HepG2 (cell line): Measurements from ENCODE around the gene PARP1. TPM values are rescaled to one million over a fixed set of nuclear protein-coding genes. Genes with fewer than 3 reads are reported as not detected.

Experiments used
- ATAC-seq: fragments of 200-7000 bp; cut with Tn5 transposase; 3 replicates; pipeline ENCODE4 v1.9.1; 2020; ENCODE audit warnings: mild to moderate bottlenecking, moderate library complexity
- BruUV-seq: library from RNA; stranded (reverse); fragments of 400-500 nt; replicated peaks from 2 replicates; lab custom pipeline; 2021; lab: Mats Ljungman, UMichigan
- CTCF ChIA-PET: fragments of 300-600 bp; formaldehyde crosslinking; extraction: SDS; loops from one replicate; lab custom pipeline; 2021; ENCODE audit warnings: low total read pairs, inconsistent platforms, low intra/inter-chr PET ratio; lab: Yijun Ruan, JAX
- POLR2A ChIA-PET: fragments of 350-600 bp; sonication (Branson Sonifier 250); formaldehyde crosslinking; loops from one replicate; lab custom pipeline; 2020; ENCODE audit warnings: antibody characterized with exemption, inconsistent platforms; lab: Yijun Ruan, JAX
- DNase-seq: peaks from one replicate; pipeline ENCODE4 v3.0.0-alpha.2; 2015; ENCODE audit warnings: low spot score
- FAIRE-seq: peaks from 3 replicates; lab custom pipeline; 2011; peaks lifted over from hg19 to GRCh38; lab: Jason Lieb, UNC
- H2AFZ ChIP-seq: one replicate; pipeline ENCODE4 v1.6.1; 2011; ENCODE audit warnings: low read length, inconsistent platforms
- H3K27ac ChIP-seq: fragments of 300-600 bp; 3 replicates; pipeline ENCODE4 v1.8.0; 2011; ENCODE audit warnings: mixed run types, mild to moderate bottlenecking, mixed read lengths, low read length, inconsistent platforms; ENCODE audit not compliant: insufficient read depth; ENCODE audit errors: extremely low read length
- H3K27me3 ChIP-seq, 2 experiments: fragments of 200-600 bp in 1 of 2; 2 replicates in 1 of 2; 3 replicates in 1 of 2; pipeline versions ENCODE4 v1.6.0 to v1.8.0; 2011; ENCODE audit warnings: low read length in 2 of 2, mild to moderate bottlenecking in 2 of 2, moderate library complexity in 2 of 2, inconsistent platforms in 1 of 2; ENCODE audit not compliant: insufficient read depth in 2 of 2, control insufficient read depth in 1 of 2
- H3K36me3 ChIP-seq, 2 experiments: fragments of 200-600 bp in 1 of 2; replicated peaks in 1 of 2; 2 replicates in 1 of 2; 3 replicates in 1 of 2; pipeline versions ENCODE4 v1.5.1 to v1.8.0; 2011; ENCODE audit warnings: low read length in 2 of 2, inconsistent platforms in 1 of 2; ENCODE audit not compliant: insufficient read depth in 2 of 2, control insufficient read depth in 1 of 2
- H3K4me1 ChIP-seq: 2 replicates; pipeline ENCODE4 v1.5.1; 2012; ENCODE audit warnings: low read length, inconsistent platforms; ENCODE audit not compliant: insufficient read depth
- H3K4me2 ChIP-seq: 2 replicates; pipeline ENCODE4 v1.6.0; 2011; ENCODE audit warnings: low read depth, low read length, inconsistent platforms
- H3K4me3 ChIP-seq, 3 experiments: fragments of 200-600 bp in 1 of 3; sonication (generic), shearing (Covaris generic) in 1 of 3; replicated peaks in 1 of 3; 2 replicates each; pipeline ENCODE4 v1.5.1; 2011 to 2016; ENCODE audit warnings: low read length in 3 of 3, inconsistent platforms in 2 of 3, low read depth in 2 of 3, mild to moderate bottlenecking in 2 of 3, control low read depth in 1 of 3, mixed read lengths in 1 of 3; ENCODE audit not compliant: insufficient read depth in 1 of 3
- H3K79me2 ChIP-seq: one replicate; pipeline ENCODE4 v1.6.1; 2011; ENCODE audit warnings: low read length, inconsistent platforms; ENCODE audit not compliant: insufficient read depth
- H3K9ac ChIP-seq: 2 replicates; pipeline ENCODE4 v1.6.0; 2011; ENCODE audit warnings: mild to moderate bottlenecking, low read depth, low read length, inconsistent platforms; ENCODE audit not compliant: insufficient read depth
- H3K9me3 ChIP-seq: 2 replicates; pipeline ENCODE4 v1.5.1; 2012; ENCODE audit warnings: mild to moderate bottlenecking, low read length
- H4K20me1 ChIP-seq: 2 replicates; pipeline ENCODE4 v1.6.0; 2011; ENCODE audit warnings: inconsistent platforms, mild to moderate bottlenecking, low read length, moderate library complexity; ENCODE audit not compliant: insufficient read depth
- DBP ChIP-seq: sonication (generic); formaldehyde crosslinking; IDR thresholded peaks from 2 replicates; pipeline ENCODE4 v1.4.0; 2020; ENCODE audit warnings: missing genetic modification reagents; ENCODE audit errors: not compliant biosample characterization
- EP300 ChIP-seq, 3 experiments: sonication (generic) in 1 of 3; formaldehyde crosslinking in 1 of 3; IDR thresholded peaks; 2 replicates each; pipeline versions ENCODE4 v1.5.1 to v1.6.1; 2011 to 2020; ENCODE audit warnings: low read depth in 2 of 3, low read length in 2 of 3, borderline replicate concordance in 1 of 3, improper control_type of control experiment in 1 of 3, mild to moderate bottlenecking in 1 of 3, missing genetic modification reagents in 1 of 3, moderate library complexity in 1 of 3
- HNF4A ChIP-seq: sonication (generic); formaldehyde crosslinking; IDR thresholded peaks from 2 replicates; pipeline ENCODE4 v1.4.0; 2020; ENCODE audit warnings: missing genetic modification reagents
- MLLT10 ChIP-seq: sonication (generic); formaldehyde crosslinking; IDR thresholded peaks from 2 replicates; pipeline ENCODE4 v1.4.0; 2020; ENCODE audit warnings: missing genetic modification reagents
- POGZ ChIP-seq: sonication (generic); formaldehyde crosslinking; IDR thresholded peaks from 2 replicates; pipeline ENCODE4 v1.4.0; 2020; ENCODE audit warnings: mild to moderate bottlenecking, missing genetic modification reagents
- PRDM4 ChIP-seq: sonication (generic); formaldehyde crosslinking; IDR thresholded peaks from 2 replicates; pipeline ENCODE4 v1.9.0; 2021; ENCODE audit warnings: missing genetic modification reagents, borderline replicate concordance
- RFX1 ChIP-seq: fragments of 450-650 bp; IDR thresholded peaks from 2 replicates; pipeline ENCODE4 v1.6.1; 2017
- TIGD3 ChIP-seq: sonication (generic); formaldehyde crosslinking; IDR thresholded peaks from 2 replicates; pipeline ENCODE4 v1.5.1; 2020; ENCODE audit warnings: mild to moderate bottlenecking, missing genetic modification reagents, borderline replicate concordance
- TRIM24 ChIP-seq: sonication (generic); formaldehyde crosslinking; IDR thresholded peaks from 2 replicates; pipeline ENCODE4 v1.8.0; 2022; ENCODE audit warnings: mild to moderate bottlenecking, missing genetic modification reagents
- ZFP1 ChIP-seq: IDR thresholded peaks from 2 replicates; pipeline ENCODE4 v1.6.1; 2016
- ZFP36L1 ChIP-seq: sonication (generic); formaldehyde crosslinking; IDR thresholded peaks from 2 replicates; pipeline ENCODE4 v1.8.0; 2022; ENCODE audit warnings: mild to moderate bottlenecking, missing genetic modification reagents, moderate library complexity
- ZKSCAN1 ChIP-seq: fragments of 150-350 bp; IDR thresholded peaks from 2 replicates; pipeline ENCODE4 v1.6.1; 2014; ENCODE audit warnings: low read length
- ZNF18 ChIP-seq: sonication (generic); formaldehyde crosslinking; IDR thresholded peaks from 2 replicates; pipeline ENCODE4 v1.8.0; 2022; ENCODE audit warnings: mild to moderate bottlenecking, missing genetic modification reagents; ENCODE audit not compliant: insufficient replicate concordance
- ZNF331 ChIP-seq: sonication (generic); formaldehyde crosslinking; IDR thresholded peaks from 2 replicates; pipeline ENCODE4 v1.4.0; 2020; ENCODE audit warnings: missing genetic modification reagents
- ZNF543 ChIP-seq: sonication (generic); formaldehyde crosslinking; IDR thresholded peaks from 2 replicates; pipeline ENCODE4 v1.4.0; 2020; ENCODE audit warnings: mild to moderate bottlenecking, missing genetic modification reagents
- ZUFSP ChIP-seq: sonication (generic); formaldehyde crosslinking; IDR thresholded peaks from 2 replicates; pipeline ENCODE4 v1.9.0; 2021; ENCODE audit warnings: missing genetic modification reagents, mild to moderate bottlenecking, borderline replicate concordance
- WGBS: methylation state at CpG from one replicate; pipeline ENCODE4 v1.1.6; 2017; ENCODE audit warnings: low lambda C conversion rate; 5-methylcytosine and 5-hydroxymethylcytosine counted together
- in situ Hi-C: cut with HindIII; loops from 2 replicates; pipeline ENCODE4 v1.10.0; 2017; ENCODE audit warnings: low pct_unique_long_range_greater_than_20kb; ENCODE audit not compliant: extremely low pct_ligation_motif_present
- intact Hi-C: fragments of 100-400 bp; cut with micrococcal nuclease; formaldehyde crosslinking; loops from one replicate; pipeline ENCODE4 v1.10.0; 2022; ENCODE audit not compliant: unreplicated experiment
- polyA plus RNA-seq, 8 experiments: library from polyadenylated mRNA; depleted of rRNA in 3 of 8; stranded (reverse) in 7 of 8; unstranded in 1 of 8; fragments of >200 nt; fragmentation: Illumina TruSeq in 4 of 8; extraction: Trizol in 4 of 8; gene quantifications; 2 replicates each; pipeline versions ENCODE4 v1.2.1 to v1.2.3, GENCODE V29; 2011 to 2016; ENCODE audit warnings: low read depth in 4 of 8, missing spikeins in 1 of 8, mixed read lengths in 1 of 8; ENCODE audit not compliant: insufficient read depth in 1 of 8
- total RNA-seq, 5 experiments: library from RNA; depleted of rRNA; stranded (reverse); fragments of >200 nt; fragmentation: Illumina TruSeq; extraction: Trizol; gene quantifications; 2 replicates each; pipeline ENCODE4 v1.2.3, GENCODE V29; 2016; ENCODE audit warnings: low read depth in 1 of 5

The PARP1 gene
- total and polyA plus RNA-seq, 2 of the 13 experiments (the other 11 are each of a cell fraction or from before 2014, with no cell fraction given) = 50.1 to 85.2 TPM

- ChIA-PET CTCF (no interaction called here), POLR2A (no interaction called here)
- Histone ChIP-seq H3K4me3 (no peak overlapping the region), H2AFZ (no peak overlapping the region), H3K27me3 (peaks cover 0 to 6% of the 10 kb centered on the region in 2 experiments; a peak in 1 of 5 replicates), H4K20me1 (no peaks in the 10 kb centered on the region), H3K36me3 (no peaks in the 10 kb centered on the region), H3K9me3 (no peaks in the 10 kb centered on the region), H3K27ac (no peak overlapping the region), H3K79me2 (no peaks in the 10 kb centered on the region), H3K4me2 (no peak overlapping the region), H3K4me1 (no peaks in the 10 kb centered on the region), H3K9ac (no peak overlapping the region)
- in situ Hi-C loops = no loop called here
- intact Hi-C loops = no loop called here
- ATAC-seq (no peak), DNase-seq (no peak), FAIRE-seq (no peak)
- WGBS = 54% methylated on average over 4 of the region's 4 CpGs
- no TSS peak for BruUV-seq
- no peak for TF ChIP-seq HNF4A (CRISPR knock-in tag)
- TF ChIP-seq ZFP1 (CRISPR knock-in tag) = no peak
- TF ChIP-seq DBP (CRISPR knock-in tag) = no peak
- TF ChIP-seq ZNF331 (CRISPR knock-in tag) = no peak
- no peak for TF ChIP-seq EP300 (IDR thresholded peaks at IDR 0.05; ENCODE audit: low read depth in 2 of 2, low read length in 2 of 2)
- TF ChIP-seq EP300 (CRISPR knock-in tag; IDR thresholded peaks at IDR 0.05; ENCODE audit: borderline replicate concordance) = no peak
- no peak for TF ChIP-seq ZNF543
- TF ChIP-seq PRDM4 (CRISPR knock-in tag) = no peak
- TF ChIP-seq TRIM24 (CRISPR knock-in tag) = no peak
- no peak for TF ChIP-seq MLLT10 (CRISPR knock-in tag)
- no peak for TF ChIP-seq RFX1
- TF ChIP-seq ZUFSP (CRISPR knock-in tag) = no peak
- no peak for TF ChIP-seq ZKSCAN1
- no peak for TF ChIP-seq ZFP36L1 (CRISPR knock-in tag)
- no peak for TF ChIP-seq TIGD3 (CRISPR knock-in tag)
- TF ChIP-seq ZNF18 (CRISPR knock-in tag) = no peak
- TF ChIP-seq POGZ (CRISPR knock-in tag) = no peak
Observed at GRCh38 chr1:226417830-226418546, 10.1 kb upstream of the PARP1 start.
